Neural progenitor cell (in vitro differentiated cells): Measurements from ENCODE around the gene ASPN. TPM values are rescaled to one million over a fixed set of nuclear protein-coding genes. Genes with fewer than 3 reads are reported as not detected.

Source experiments
- DNase-seq: peaks from one replicate; pipeline ENCODE4 v3.0.0-alpha.2; 2016; ENCODE audit warnings: low spot score
- H2AFZ ChIP-seq: fragments of 200-600 bp; sonication (generic); replicated peaks from 2 replicates; pipeline ENCODE4 v1.6.1; 2016; ENCODE audit warnings: antibody characterized with exemption
- H3F3A ChIP-seq: fragments of 200-600 bp; sonication (generic); 2 replicates; pipeline ENCODE4 v1.6.1; 2016; ENCODE audit warnings: antibody characterized with exemption, low read depth
- H3K27ac ChIP-seq: fragments of 200-600 bp; sonication (generic); 2 replicates; pipeline ENCODE4 v1.5.1; 2016; ENCODE audit warnings: mild to moderate bottlenecking
- H3K27me3 ChIP-seq: fragments of 200-600 bp; sonication (generic); 2 replicates; pipeline ENCODE4 v1.6.1; 2016; ENCODE audit warnings: mild to moderate bottlenecking, moderate library complexity
- H3K36me3 ChIP-seq: fragments of 200-600 bp; sonication (generic); 2 replicates; pipeline ENCODE4 v1.5.1; 2016
- H3K4me1 ChIP-seq: fragments of 200-600 bp; sonication (generic); 2 replicates; pipeline ENCODE4 v1.6.1; 2016; ENCODE audit warnings: mixed run types
- H3K4me2 ChIP-seq: fragments of 200-600 bp; sonication (generic); 2 replicates; pipeline ENCODE4 v1.6.1; 2016
- H3K4me3 ChIP-seq: fragments of 200-600 bp; sonication (generic); 2 replicates; pipeline ENCODE4 v1.5.1; 2016
- H3K79me2 ChIP-seq: fragments of 200-600 bp; sonication (generic); 2 replicates; pipeline ENCODE4 v1.6.1; 2016; ENCODE audit warnings: low read depth
- H3K9ac ChIP-seq: fragments of 200-600 bp; sonication (generic); 2 replicates; pipeline ENCODE4 v1.6.1; 2016
- H3K9me3 ChIP-seq: fragments of 200-600 bp; sonication (generic); 2 replicates; pipeline ENCODE4 v1.5.1; 2016; ENCODE audit warnings: low read depth
- H4K20me1 ChIP-seq: fragments of 200-600 bp; sonication (generic); 2 replicates; pipeline ENCODE4 v1.6.1; 2016; ENCODE audit warnings: low read depth
- H3K27ac Mint-ChIP-seq: 3 replicates; pipeline ENCODE4 v1.8.0; 2021; ENCODE audit warnings: mixed read lengths
- H3K27me3 Mint-ChIP-seq: 2 replicates; pipeline ENCODE4 v1.8.0; 2022; ENCODE audit warnings: low read depth, mild to moderate bottlenecking, inconsistent platforms, moderate library complexity, mixed read lengths; ENCODE audit not compliant: insufficient read depth
- H3K36me3 Mint-ChIP-seq: 3 replicates; pipeline ENCODE4 v1.8.0; 2021; ENCODE audit warnings: mixed read lengths
- H3K4me1 Mint-ChIP-seq: 3 replicates; pipeline ENCODE4 v1.8.0; 2021; ENCODE audit warnings: mixed read lengths
- H3K4me3 Mint-ChIP-seq: 3 replicates; pipeline ENCODE4 v1.8.0; 2021; ENCODE audit warnings: mild to moderate bottlenecking, moderate library complexity, mixed read lengths
- H3K9me3 Mint-ChIP-seq: 3 replicates; pipeline ENCODE4 v1.8.0; 2020; ENCODE audit warnings: mixed read lengths
- CTCF ChIP-seq: fragments of 200-600 bp; sonication (generic); IDR thresholded peaks from 2 replicates; pipeline ENCODE4 v1.5.1; 2017; ENCODE audit warnings: antibody characterized with exemption, mild to moderate bottlenecking
- EZH2 ChIP-seq: fragments of 200-600 bp; sonication (generic); IDR thresholded peaks from 2 replicates; pipeline ENCODE4 v1.6.1; 2017; ENCODE audit warnings: antibody characterized with exemption, mild to moderate bottlenecking, moderate library complexity
- EZH2phosphoT487 ChIP-seq: fragments of 200-600 bp; sonication (generic); IDR thresholded peaks from 2 replicates; pipeline ENCODE4 v1.6.1; 2017; ENCODE audit warnings: antibody characterized with exemption
- total RNA-seq: library from RNA; depleted of rRNA; stranded (reverse); fragments of >200 nt; gene quantifications from 2 replicates; pipeline ENCODE4 v1.2.3, GENCODE V29; 2015; ENCODE audit warnings: low replicate concordance

ASPN gene
- total RNA-seq, 1 donor from 2014 or later = not detected

GRCh38 chr9:92426501-92427145 lies 55.7 kb downstream of the ASPN start:
- H3K4me1 ChIP-seq = no peaks in the 10 kb centered on the region
- Mint-ChIP-seq H3K27me3 (no peaks in the 10 kb centered on the region), H3K4me1 (peaks cover 5% of the 10 kb centered on the region), H3K27ac (no peak overlapping the region), H3K4me3 (no peak overlapping the region), H3K9me3 (no peaks in the 10 kb centered on the region), H3K36me3 (no peaks in the 10 kb centered on the region)
- no peak overlapping the region for H2AFZ ChIP-seq
- no peaks in the 10 kb centered on the region for H3F3A ChIP-seq
- DNase-seq = no peak
- H3K9ac ChIP-seq = no peak overlapping the region
- no peaks in the 10 kb centered on the region for H3K27me3 ChIP-seq
- TF ChIP-seq EZH2phosphoT487 = no peak
- TF ChIP-seq CTCF = no peak
- TF ChIP-seq EZH2 = no peak
- no peaks in the 10 kb centered on the region for H4K20me1 ChIP-seq
- H3K4me3 ChIP-seq = no peak overlapping the region
- no peaks in the 10 kb centered on the region for H3K36me3 ChIP-seq
- no peaks in the 10 kb centered on the region for H3K79me2 ChIP-seq
- H3K9me3 ChIP-seq = no peaks in the 10 kb centered on the region
- H3K4me2 ChIP-seq = no peak overlapping the region
- H3K27ac ChIP-seq = no peak overlapping the region

GRCh38 chr9:92425474-92425873 lies 56.8 kb downstream of the ASPN start:
- Histone ChIP-seq H3K9me3 (no peaks in the 10 kb centered on the region), H2AFZ (no peak overlapping the region), H3K27ac (no peak overlapping the region), H4K20me1 (no peaks in the 10 kb centered on the region), H3K79me2 (no peaks in the 10 kb centered on the region), H3K27me3 (no peaks in the 10 kb centered on the region), H3K4me3 (no peak overlapping the region), H3K4me1 (no peaks in the 10 kb centered on the region), H3K36me3 (no peaks in the 10 kb centered on the region), H3F3A (no peaks in the 10 kb centered on the region), H3K9ac (no peak overlapping the region), H3K4me2 (no peak overlapping the region)
- Mint-ChIP-seq H3K27me3 (no peaks in the 10 kb centered on the region), H3K27ac (no peak overlapping the region), H3K9me3 (no peaks in the 10 kb centered on the region), H3K4me1 (peaks cover 5% of the 10 kb centered on the region), H3K4me3 (peak overlapping the region; percentile 36), H3K36me3 (no peaks in the 10 kb centered on the region)
- TF ChIP-seq EZH2 (no peak), CTCF (no peak), EZH2phosphoT487 (no peak)
- no peak for DNase-seq

- Mint-ChIP-seq H3K27ac (no peak within 1 kb of the TSS), H3K36me3 (no peaks in the 10 kb centered on the region), H3K4me3 (no peak within 1 kb of the TSS), H3K9me3 (no peaks in the 10 kb centered on the region), H3K27me3 (no peaks in the 10 kb centered on the region), H3K4me1 (peaks cover 5% of the 10 kb centered on the region)
- no peak for TF ChIP-seq CTCF
- no peak for TF ChIP-seq EZH2phosphoT487
- no peak for TF ChIP-seq EZH2
- Histone ChIP-seq H3K9me3 (no peaks in the 10 kb centered on the region), H3K4me2 (no peak within 1 kb of the TSS), H3F3A (no peaks in the 10 kb centered on the region), H3K27me3 (no peaks in the 10 kb centered on the region), H3K9ac (no peak within 1 kb of the TSS), H4K20me1 (no peaks in the 10 kb centered on the region), H3K36me3 (no peaks in the 10 kb centered on the region), H2AFZ (no peak within 1 kb of the TSS), H3K4me3 (no peak within 1 kb of the TSS), H3K27ac (no peak within 1 kb of the TSS), H3K79me2 (no peaks in the 10 kb centered on the region), H3K4me1 (no peaks in the 10 kb centered on the region)
- no peak for DNase-seq
Measured at GRCh38 chr9:92424340-92424739, 58.0 kb downstream of the ASPN start, which contains the start of gene OMD. OMD (minus strand) TSS chr9:92424471; CDS start chr9:92417558, 6,913 bp downstream.
